ENCODE results near the gene LSR. TPM values are rescaled to one million over a fixed set of nuclear protein-coding genes. Genes with fewer than 3 reads are reported as not detected.

The LSR gene
- total RNA-seq, 2 donors from 2014 or later, result 67.5 to 80.1 TPM

DNA sequence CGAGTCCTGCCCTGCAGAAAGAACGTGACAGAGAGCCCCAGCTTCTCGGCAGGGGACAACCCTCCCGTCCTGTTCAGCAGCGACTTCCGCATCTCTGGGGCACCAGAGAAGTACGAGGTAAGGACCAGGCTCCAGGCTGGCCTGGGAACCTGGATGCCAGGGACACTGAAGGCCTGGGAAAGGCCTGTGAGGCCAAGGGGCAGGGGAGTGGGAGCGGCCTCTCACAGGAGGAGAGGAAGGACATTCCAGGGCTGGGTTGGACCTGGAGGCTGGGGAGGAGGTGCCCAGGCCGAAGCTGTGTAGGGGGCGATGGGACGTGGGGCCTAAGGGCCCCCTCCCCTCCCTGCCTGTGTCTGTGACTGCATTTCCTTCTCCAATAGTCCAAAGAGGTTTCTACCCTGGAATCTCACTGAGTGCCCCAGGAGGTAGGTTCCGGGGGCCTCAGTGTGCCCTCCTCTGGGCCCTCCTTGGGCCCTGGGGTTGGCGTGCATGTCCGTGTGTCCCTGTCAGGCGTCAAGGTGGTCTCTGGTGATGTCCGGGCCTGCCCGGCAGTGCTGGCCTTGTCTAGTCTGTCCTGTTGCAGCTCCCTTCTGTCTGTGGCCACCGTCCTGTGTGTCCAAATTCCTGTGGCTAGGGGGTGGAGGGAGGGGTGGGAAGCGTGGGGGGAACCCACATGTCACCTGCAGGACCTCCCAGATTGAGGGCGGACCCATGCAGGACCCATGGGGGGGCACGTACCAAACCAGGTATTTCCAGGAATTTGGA is 63.3 kb downstream of the LSR start:
- H3K27me3 ChIP-seq, result no peaks in the 10 kb centered on the region

DNA sequence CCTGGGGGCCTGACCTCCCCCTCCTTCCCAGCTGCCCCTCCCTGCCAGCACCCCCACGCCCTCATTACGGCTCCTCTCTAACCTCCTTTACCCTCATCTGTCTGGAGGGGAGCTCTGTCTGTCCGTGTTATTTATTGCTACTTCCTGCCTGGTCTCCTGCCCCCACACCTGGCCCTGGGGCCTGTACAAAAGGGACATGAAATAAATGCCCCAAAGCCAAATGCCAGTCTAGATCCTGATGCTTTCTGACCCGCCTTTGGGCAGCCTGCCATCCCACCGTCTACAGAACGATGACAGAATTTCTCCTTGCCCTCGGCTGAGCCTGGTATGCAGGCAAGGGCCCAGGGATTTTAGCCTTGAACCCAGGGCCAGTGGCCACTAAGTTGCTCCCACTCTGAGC is 64.8 kb downstream of the LSR start:
- TF ChIP-seq POLR2A (IDR thresholded peaks at IDR 0.05) (no peak), CTCF (IDR thresholded peaks at IDR 0.05) (no peak)
- Histone ChIP-seq H3K27me3 (no peaks in the 10 kb centered on the region), H3K27ac (no peak overlapping the region), H3K36me3 (replicated peaks in 1 of 2; ENCODE audit: insufficient read depth in 1 of 2, low read depth in 2 of 2) (no peaks in the 10 kb centered on the region), H3K4me3 (no peak overlapping the region), H3K9me3 (no peaks in the 10 kb centered on the region), H3K4me1 (peaks cover 15% of the 10 kb centered on the region)
- DNase-seq (no peak), ATAC-seq (no peak)
- intact Hi-C loops (cut with DNase I), result no loop called here
- 40 to 61% methylated on average over 4 to 7 of the region's 7 CpGs for WGBS, 2 donors

More for the DNA sequence above, 63.3 kb downstream of the LSR start:
- no peaks in the 10 kb centered on the region for H3K36me3 ChIP-seq (replicated peaks in 1 of 2; ENCODE audit: insufficient read depth in 1 of 2, low read depth in 2 of 2)
- no peak overlapping the region for H3K4me3 ChIP-seq
- H3K27ac ChIP-seq, result no peak overlapping the region
- ATAC-seq, result no peak
- DNase-seq, result no peak
- intact Hi-C loops (cut with DNase I), result no loop called here
- no peak for TF ChIP-seq CTCF (IDR thresholded peaks at IDR 0.05)
- TF ChIP-seq POLR2A (IDR thresholded peaks at IDR 0.05), result no peak
- peaks cover 15% of the 10 kb centered on the region for H3K4me1 ChIP-seq
- no peaks in the 10 kb centered on the region for H3K9me3 ChIP-seq
- WGBS, 2 donors, result 84 to 86% methylated on average over 17 to 21 of the region's 21 CpGs

GRCh38 chr19:35314031-35314430 is 65.2 kb downstream of the LSR start:
- no peak overlapping the region for H3K27ac ChIP-seq
- no peaks in the 10 kb centered on the region for H3K27me3 ChIP-seq

GRCh38 chr19:35314858-35315470 is 66.2 kb downstream of the LSR start:
- 71 to 73% methylated on average over 9 to 10 of the region's 10 CpGs for WGBS, 2 donors
- peaks cover 4% of the 10 kb centered on the region for H3K4me1 ChIP-seq
- intact Hi-C loops (cut with DNase I), result no loop called here
- TF ChIP-seq POLR2A (IDR thresholded peaks at IDR 0.05) (no peak), CTCF (IDR thresholded peaks at IDR 0.05) (no peak)
- no peaks in the 10 kb centered on the region for H3K9me3 ChIP-seq
- no peak for DNase-seq
- no peak overlapping the region for H3K4me3 ChIP-seq
- no peaks in the 10 kb centered on the region for H3K36me3 ChIP-seq (replicated peaks in 1 of 2; ENCODE audit: insufficient read depth in 1 of 2, low read depth in 2 of 2)
- H3K27ac ChIP-seq, result no peak overlapping the region
- H3K27me3 ChIP-seq, result no peaks in the 10 kb centered on the region
- ATAC-seq, result no peak

More at GRCh38 chr19:35314031-35314430, 65.2 kb downstream of the LSR start:
- intact Hi-C loops (cut with DNase I), result no loop called here
- H3K9me3 ChIP-seq, result no peaks in the 10 kb centered on the region
- TF ChIP-seq CTCF (IDR thresholded peaks at IDR 0.05), result no peak
- TF ChIP-seq POLR2A (IDR thresholded peaks at IDR 0.05), result no peak
- no peak overlapping the region for H3K4me3 ChIP-seq
- DNase-seq (no peak), ATAC-seq (no peak)
- 85 to 87% methylated on average over 8 of the region's 8 CpGs for WGBS, 2 donors
- peaks cover 13% of the 10 kb centered on the region for H3K4me1 ChIP-seq
- no peaks in the 10 kb centered on the region for H3K36me3 ChIP-seq (replicated peaks in 1 of 2; ENCODE audit: insufficient read depth in 1 of 2, low read depth in 2 of 2)

Data from body of pancreas (tissue), 4 donors.